Panc1 (cell line): Measurements from ENCODE around the gene ISM1. TPM values are rescaled to one million over a fixed set of nuclear protein-coding genes. Genes with fewer than 3 reads are reported as not detected.

ENCODE experiments used
- ATAC-seq: fragments of 200-7000 bp; cut with Tn5 transposase; 2 replicates; pipeline ENCODE4 v1.9.1; 2020; ENCODE audit warnings: mild to moderate bottlenecking, moderate library complexity
- BruUV-seq: library from RNA; stranded (reverse); fragments of 400-500 nt; replicated peaks from 2 replicates; lab custom pipeline; 2021; lab: Mats Ljungman, UMichigan
- CTCF ChIA-PET: fragments of 300-600 bp; sonication (Branson Sonifier 250); formaldehyde crosslinking; loops from one replicate; lab custom pipeline; 2022; ENCODE audit warnings: antibody characterized with exemption; lab: Charles Lee
- POLR2A ChIA-PET: fragments of 300-600 bp; sonication (Branson Sonifier 250); formaldehyde crosslinking; loops from one replicate; lab custom pipeline; 2022; ENCODE audit warnings: antibody characterized with exemption; lab: Charles Lee
- DNase-seq: peaks from one replicate; pipeline ENCODE4 v3.0.0-alpha.2; 2010; ENCODE audit warnings: low read depth, low spot score
- H3K27ac ChIP-seq: 2 replicates; pipeline ENCODE4 v1.5.1; 2011; ENCODE audit warnings: mild to moderate bottlenecking, low read length, inconsistent platforms
- H3K27me3 ChIP-seq: fragments of 200-500 bp; sonication (Bioruptor generic); 2 replicates; pipeline ENCODE4 v1.6.0; 2014; ENCODE audit warnings: low read length, inconsistent platforms; ENCODE audit not compliant: control insufficient read depth, insufficient read depth
- H3K36me3 ChIP-seq: fragments of 200-500 bp; sonication (Bioruptor generic); 2 replicates; pipeline ENCODE4 v1.5.1; 2014; ENCODE audit warnings: inconsistent platforms, mild to moderate bottlenecking, low read length, moderate library complexity; ENCODE audit not compliant: control insufficient read depth, insufficient read depth
- H3K4me1 ChIP-seq: 2 replicates; pipeline ENCODE4 v1.5.1; 2011; ENCODE audit warnings: inconsistent platforms, mild to moderate bottlenecking, low read length, moderate library complexity; ENCODE audit not compliant: control insufficient read depth, insufficient read depth
- H3K4me3 ChIP-seq, 2 experiments: 2 replicates each; pipeline ENCODE4 v1.5.1; 2011 to 2012; ENCODE audit warnings: low read depth in 2 of 2, low read length in 2 of 2, mild to moderate bottlenecking in 2 of 2, inconsistent platforms in 1 of 2, moderate library complexity in 1 of 2
- H3K9me3 ChIP-seq: fragments of 200-500 bp; sonication (Bioruptor generic); 2 replicates; pipeline ENCODE4 v1.5.1; 2014; ENCODE audit warnings: low read depth, mild to moderate bottlenecking, inconsistent platforms, low read length, moderate library complexity; ENCODE audit not compliant: control insufficient read depth, insufficient read depth
- CTCF ChIP-seq: fragments of 450-650 bp; IDR thresholded peaks from 2 replicates; pipeline ENCODE4 v1.5.1; 2017; ENCODE audit warnings: mild to moderate bottlenecking
- POLR2AphosphoS5 ChIP-seq: IDR thresholded peaks from 2 replicates; pipeline ENCODE4 v1.6.1; 2012; ENCODE audit warnings: mild to moderate bottlenecking, low read depth, low read length, moderate library complexity
- REST ChIP-seq, 2 experiments: IDR thresholded peaks; 2 replicates each; pipeline ENCODE4 v1.6.1; 2011 to 2012; ENCODE audit warnings: low read depth in 2 of 2, control low read depth in 1 of 2, low read length in 1 of 2, mild to moderate bottlenecking in 1 of 2, moderate library complexity in 1 of 2; ENCODE audit not compliant: insufficient read depth in 1 of 2
- SIN3A ChIP-seq: IDR thresholded peaks from 2 replicates; pipeline ENCODE4 v1.6.1; 2012; ENCODE audit warnings: low read depth, mild to moderate bottlenecking, low read length, moderate library complexity, borderline replicate concordance; ENCODE audit not compliant: insufficient read depth
- TCF7L2 ChIP-seq: IDR thresholded peaks from 2 replicates; pipeline ENCODE4 v1.6.1; 2011; ENCODE audit warnings: mild to moderate bottlenecking, low read depth, low read length, inconsistent platforms
- in situ Hi-C: cut with HindIII; loops from 2 replicates; pipeline ENCODE4 v1.10.0; 2016; ENCODE audit warnings: low sequenced_read_pairs, low pct_unique_long_range_greater_than_20kb
- intact Hi-C: fragments of 100-400 bp; cut with micrococcal nuclease; formaldehyde crosslinking; loops from one replicate; pipeline ENCODE4 v1.10.0; 2022; ENCODE audit not compliant: unreplicated experiment
- total RNA-seq: library from RNA; stranded (reverse); gene quantifications from one replicate; pipeline ENCODE4 v1.2.1, GENCODE V29; 2021; ENCODE audit not compliant: unreplicated experiment

Gene ISM1
- total RNA-seq, 1 experiment from 2014 or later: not detected

GRCh38 chr20:13288357-13288756 is 67.3 kb downstream of the ISM1 start:
- Histone ChIP-seq H3K4me3 (no peak overlapping the region), H3K27me3 (0 out of 2 replicates have a peak, but pooled peaks cover 2% of the 10 kb centered on the region), H3K27ac (no peak overlapping the region), H3K9me3 (no peaks in the 10 kb centered on the region), H3K4me1 (no peaks in the 10 kb centered on the region), H3K36me3 (no peaks in the 10 kb centered on the region)
- CTCF ChIA-PET: no interaction called here
- no TSS peak for BruUV-seq
- in situ Hi-C loops: no loop called here
- POLR2A ChIA-PET: no interaction called here
- intact Hi-C loops: no loop called here
- no peak for DNase-seq
- TF ChIP-seq SIN3A: no peak
- TF ChIP-seq TCF7L2: no peak
- TF ChIP-seq REST (IDR thresholded peaks at IDR 0.05; ENCODE audit: insufficient read depth in 1 of 2, low read depth in 2 of 2, low read length in 1 of 2): no peak
- no peak for TF ChIP-seq POLR2AphosphoS5
- TF ChIP-seq CTCF: no peak
- no peak for ATAC-seq

GRCh38 chr20:13289031-13289430 is 68.0 kb downstream of the ISM1 start:
- no peak for ATAC-seq
- Histone ChIP-seq H3K4me3 (no peak overlapping the region), H3K27ac (no peak overlapping the region), H3K27me3 (0 out of 2 replicates have a peak, but pooled peaks cover 2% of the 10 kb centered on the region), H3K4me1 (no peaks in the 10 kb centered on the region), H3K36me3 (no peaks in the 10 kb centered on the region), H3K9me3 (no peaks in the 10 kb centered on the region)
- DNase-seq: no peak
- no TSS peak for BruUV-seq
- no peak for TF ChIP-seq TCF7L2
- no peak for TF ChIP-seq CTCF
- no peak for TF ChIP-seq SIN3A
- TF ChIP-seq REST (IDR thresholded peaks at IDR 0.05; ENCODE audit: insufficient read depth in 1 of 2, low read depth in 2 of 2, low read length in 1 of 2): no peak
- TF ChIP-seq POLR2AphosphoS5: no peak
- intact Hi-C loops (no loop called here), in situ Hi-C loops (no loop called here)
- ChIA-PET POLR2A (no interaction called here), CTCF (no interaction called here)
